Hepatocyte (in vitro differentiated cells): Measurements from ENCODE around the gene CELA2B.

ENCODE experiments used
- EZH2 ChIP-seq: fragments of 200-600 bp; sonication (generic); IDR thresholded peaks from 2 replicates; pipeline ENCODE4 v1.6.1; 2016; ENCODE audit warnings: antibody characterized with exemption, mild to moderate bottlenecking, borderline replicate concordance
- EZH2phosphoT487 ChIP-seq: fragments of 200-600 bp; sonication (generic); IDR thresholded peaks from one replicate; pipeline ENCODE4 v1.6.1; 2018; ENCODE audit warnings: antibody characterized with exemption, mild to moderate bottlenecking, low read depth, moderate library complexity; ENCODE audit not compliant: unreplicated experiment, severe bottlenecking
- TF ChIP-seq, protein P1 (sequence below): fragments of 200-600 bp; sonication (generic); IDR thresholded peaks from 2 replicates; pipeline ENCODE4 v1.5.1; 2016; ENCODE audit warnings: antibody characterized with exemption, mild to moderate bottlenecking; ENCODE audit not compliant: poor library complexity

DNA sequence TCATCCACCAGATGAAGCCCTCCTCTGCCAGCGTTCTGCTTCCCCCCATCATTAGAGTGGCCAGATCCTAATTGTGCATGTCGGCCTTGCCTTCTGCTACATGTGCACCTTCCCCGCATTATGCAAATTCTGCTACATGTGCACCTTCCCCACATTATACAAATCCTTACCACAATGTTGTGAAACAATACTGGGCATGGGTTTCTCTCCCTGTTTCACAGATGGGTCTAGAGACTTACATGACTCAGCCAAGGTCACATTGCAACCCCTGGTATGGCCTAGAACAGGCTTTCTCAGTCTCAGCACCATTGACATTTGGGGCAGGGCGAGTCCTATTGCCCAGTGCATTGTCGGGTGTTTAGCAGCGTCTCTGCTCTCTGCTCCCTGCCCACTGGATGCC lies 20.4 kb upstream of the CELA2B start:
- TF ChIP-seq, protein P1, sequence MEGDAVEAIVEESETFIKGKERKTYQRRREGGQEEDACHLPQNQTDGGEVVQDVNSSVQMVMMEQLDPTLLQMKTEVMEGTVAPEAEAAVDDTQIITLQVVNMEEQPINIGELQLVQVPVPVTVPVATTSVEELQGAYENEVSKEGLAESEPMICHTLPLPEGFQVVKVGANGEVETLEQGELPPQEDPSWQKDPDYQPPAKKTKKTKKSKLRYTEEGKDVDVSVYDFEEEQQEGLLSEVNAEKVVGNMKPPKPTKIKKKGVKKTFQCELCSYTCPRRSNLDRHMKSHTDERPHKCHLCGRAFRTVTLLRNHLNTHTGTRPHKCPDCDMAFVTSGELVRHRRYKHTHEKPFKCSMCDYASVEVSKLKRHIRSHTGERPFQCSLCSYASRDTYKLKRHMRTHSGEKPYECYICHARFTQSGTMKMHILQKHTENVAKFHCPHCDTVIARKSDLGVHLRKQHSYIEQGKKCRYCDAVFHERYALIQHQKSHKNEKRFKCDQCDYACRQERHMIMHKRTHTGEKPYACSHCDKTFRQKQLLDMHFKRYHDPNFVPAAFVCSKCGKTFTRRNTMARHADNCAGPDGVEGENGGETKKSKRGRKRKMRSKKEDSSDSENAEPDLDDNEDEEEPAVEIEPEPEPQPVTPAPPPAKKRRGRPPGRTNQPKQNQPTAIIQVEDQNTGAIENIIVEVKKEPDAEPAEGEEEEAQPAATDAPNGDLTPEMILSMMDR = no peak
- TF ChIP-seq EZH2phosphoT487 (no peak), EZH2 (no peak)
